GM18519 (cell line): ENCODE results near the gene MARCHF3.
"Not testable (repeated sequence)": the region's sequence is repeated elsewhere in the genome, so short reads cannot be mapped to it uniquely, and the experiment has no call there.

Source experiments
- ATAC-seq: cut with Tn5 transposase; IDR thresholded peaks from one replicate; pipeline ENCODE4 v1.9.1; 2021; ENCODE audit warnings: mild to moderate bottlenecking, moderate library complexity; ENCODE audit not compliant: unreplicated experiment, low FRiP score

Gene MARCHF3

GRCh38 chr5:127053049-127053448 lies 22.7 kb upstream of the MARCHF3 start:
- no peak for ATAC-seq

- ATAC-seq: no peak
Measured at GRCh38 chr5:127051591-127051990, 21.2 kb upstream of the MARCHF3 start.

GRCh38 chr5:127046343-127047072 lies 16.1 kb upstream of the MARCHF3 start:
- no peak for ATAC-seq

- ATAC-seq: no peak
Measured at GRCh38 chr5:127042593-127042992, 12.2 kb upstream of the MARCHF3 start.

- ATAC-seq: no peak
Measured at GRCh38 chr5:127041571-127041970, 11.2 kb upstream of the MARCHF3 start.

GRCh38 chr5:127040796-127041520 lies 10.6 kb upstream of the MARCHF3 start:
- no peak for ATAC-seq

GRCh38 chr5:127038550-127038949 lies 8.2 kb upstream of the MARCHF3 start:
- ATAC-seq: no peak

- no peak for ATAC-seq
Measured at GRCh38 chr5:127031863-127032232, 1.5 kb upstream of the MARCHF3 start.

- no peak for ATAC-seq
Measured at GRCh38 chr5:127031147-127031862, 947 bp upstream of the MARCHF3 start.

GRCh38 chr5:127029581-127030258 lies 638 bp downstream of the MARCHF3 start:
- ATAC-seq: no peak

GRCh38 chr5:127028822-127029457 lies 1.4 kb downstream of the MARCHF3 start:
- ATAC-seq: no peak

- no peak for ATAC-seq
Measured at GRCh38 chr5:127027539-127027938, 2.8 kb downstream of the MARCHF3 start.

GRCh38 chr5:127026166-127026565 lies 4.2 kb downstream of the MARCHF3 start:
- ATAC-seq: no peak

GRCh38 chr5:127025467-127025866 lies 4.9 kb downstream of the MARCHF3 start:
- ATAC-seq: no peak

- no peak for ATAC-seq
Measured at GRCh38 chr5:127024821-127025220, 5.5 kb downstream of the MARCHF3 start.

- not testable (repeated sequence) for ATAC-seq
Measured at GRCh38 chr5:127023552-127024191, 6.7 kb downstream of the MARCHF3 start.

GRCh38 chr5:127022846-127023245 lies 7.5 kb downstream of the MARCHF3 start:
- no peak for ATAC-seq

GRCh38 chr5:127019928-127020327 lies 10.4 kb downstream of the MARCHF3 start:
- ATAC-seq: no peak

GRCh38 chr5:127016722-127017121 lies 13.6 kb downstream of the MARCHF3 start:
- ATAC-seq: not testable (repeated sequence)

GRCh38 chr5:127015716-127016115 lies 14.6 kb downstream of the MARCHF3 start:
- no peak for ATAC-seq
